Endothelial cell of umbilical vein (primary cell): Measurements from ENCODE around the gene MAP3K14. TPM values are rescaled to one million over a fixed set of nuclear protein-coding genes. Genes with fewer than 3 reads are reported as not detected.

Experiments
- BruUV-seq: library from RNA; stranded (reverse); fragments of 400-500 nt; replicated peaks from 2 replicates; lab custom pipeline; 2021; lab: Mats Ljungman, UMichigan
- CTCF ChIA-PET: fragments of 300-600, 350-600 bp; sonication (Branson Sonifier 250); formaldehyde crosslinking; loops from one replicate; lab custom pipeline; 2021; ENCODE audit warnings: antibody characterized with exemption, inconsistent platforms; lab: Charles Lee
- POLR2A ChIA-PET: fragments of 300-600, 350-600 bp; sonication (Branson Sonifier 250); formaldehyde crosslinking; loops from one replicate; lab custom pipeline; 2021; ENCODE audit warnings: antibody characterized with exemption, inconsistent platforms; lab: Charles Lee
- DNase-seq: peaks from one replicate; pipeline ENCODE4 v3.0.0-alpha.2; 2011; ENCODE audit warnings: low read depth, low spot score
- FAIRE-seq: peaks from 2 replicates; lab custom pipeline; 2011; peaks lifted over from hg19 to GRCh38; lab: Jason Lieb, UNC
- H2AFZ ChIP-seq: 2 replicates; pipeline ENCODE4 v1.6.0; 2012; ENCODE audit warnings: low read depth, low read length, control low read depth, inconsistent platforms
- H3K27ac ChIP-seq: 2 replicates; pipeline ENCODE4 v1.5.1; 2011; ENCODE audit warnings: low read depth, mild to moderate bottlenecking, control low read depth, low read length, moderate library complexity; ENCODE audit not compliant: insufficient read depth
- H3K27me3 ChIP-seq, 2 experiments: 2 replicates each; pipeline versions ENCODE4 v1.6.0 to v1.6.1; 2011; ENCODE audit warnings: low read length in 2 of 2, mixed read lengths in 1 of 2; ENCODE audit not compliant: control insufficient read depth in 2 of 2, insufficient read depth in 2 of 2
- H3K36me3 ChIP-seq, 2 experiments: 2 replicates in 1 of 2; 3 replicates in 1 of 2; pipeline ENCODE4 v1.5.1; 2011; ENCODE audit warnings: low read length in 2 of 2, mild to moderate bottlenecking in 1 of 2, moderate library complexity in 1 of 2; ENCODE audit not compliant: control insufficient read depth in 2 of 2, insufficient read depth in 2 of 2; ENCODE audit errors: extremely low read depth in 1 of 2
- H3K4me1 ChIP-seq: 3 replicates; pipeline ENCODE4 v1.5.1; 2011; ENCODE audit warnings: mild to moderate bottlenecking, low read length; ENCODE audit not compliant: control insufficient read depth, insufficient read depth; ENCODE audit errors: extremely low read depth
- H3K4me2 ChIP-seq: 2 replicates; pipeline ENCODE4 v1.6.1; 2011; ENCODE audit warnings: low read length, control low read depth, mixed read lengths; ENCODE audit not compliant: insufficient read depth
- H3K4me3 ChIP-seq, 3 experiments: fragments of 200-600 bp in 1 of 3; sonication (generic), shearing (Covaris generic) in 1 of 3; replicated peaks in 1 of 3; 2 replicates each; pipeline ENCODE4 v1.5.1; 2011 to 2016; ENCODE audit warnings: control low read depth in 3 of 3, low read length in 3 of 3, mild to moderate bottlenecking in 2 of 3, inconsistent platforms in 1 of 3, low read depth in 1 of 3, moderate library complexity in 1 of 3; ENCODE audit not compliant: insufficient read depth in 1 of 3
- H3K79me2 ChIP-seq: 2 replicates; pipeline ENCODE4 v1.6.0; 2012; ENCODE audit warnings: low read length, inconsistent platforms; ENCODE audit not compliant: control insufficient read depth, insufficient read depth
- H3K9ac ChIP-seq: replicated peaks from 2 replicates; pipeline ENCODE3; 2011; ENCODE audit warnings: low read length, control low read depth; ENCODE audit not compliant: insufficient read depth; ENCODE audit errors: extremely low read depth
- H3K9me1 ChIP-seq: replicated peaks from 3 replicates; pipeline ENCODE4 v1.6.0; 2011; ENCODE audit warnings: mild to moderate bottlenecking, low read length; ENCODE audit not compliant: control insufficient read depth, insufficient read depth; ENCODE audit errors: extremely low read depth
- H3K9me3 ChIP-seq: replicated peaks from 2 replicates; pipeline ENCODE4 v1.5.1; 2012; ENCODE audit warnings: low read length, inconsistent platforms; ENCODE audit not compliant: control insufficient read depth, insufficient read depth
- H4K20me1 ChIP-seq: replicated peaks from 2 replicates; pipeline ENCODE3; 2011; ENCODE audit warnings: mild to moderate bottlenecking, low read length; ENCODE audit not compliant: control insufficient read depth, insufficient read depth; ENCODE audit errors: extremely low read depth
- CTCF ChIP-seq, 2 donors: IDR thresholded peaks; 1 replicate in 1 of 2; 2 replicates in 1 of 2; pipeline ENCODE4 v1.5.1; 2011; ENCODE audit warnings: low read length in 2 of 2, mild to moderate bottlenecking in 2 of 2, moderate library complexity in 2 of 2, control low read depth in 1 of 2, inconsistent platforms in 1 of 2, low read depth in 1 of 2; ENCODE audit not compliant: insufficient read depth in 1 of 2; ENCODE audit errors: extremely low read depth in 1 of 2
- EZH2 ChIP-seq: IDR thresholded peaks from 2 replicates; pipeline ENCODE4 v1.6.1; 2012; ENCODE audit warnings: borderline replicate concordance, low read depth, mild to moderate bottlenecking, moderate library complexity, low read length, inconsistent platforms; ENCODE audit not compliant: severe bottlenecking
- dilution Hi-C: fragments of 300-500 bp; cut with MboI; formaldehyde crosslinking; loops from one replicate; pipeline ENCODE4 v1.15.0; 2019; ENCODE audit warnings: low sequenced_read_pairs; ENCODE audit not compliant: extremely low pct_ligation_motif_present
- intact Hi-C: fragments of 100-400 bp; cut with micrococcal nuclease; formaldehyde crosslinking; loops from one replicate; pipeline ENCODE4 v1.10.0; 2022
- polyA plus RNA-seq, 4 experiments: library from polyadenylated mRNA; depleted of rRNA in 3 of 4; stranded (reverse) in 3 of 4; unstranded in 1 of 4; fragments of >200 nt; gene quantifications; 2 replicates each; pipeline versions ENCODE4 v1.2.1 to v1.2.3, GENCODE V29; 2011 to 2012; ENCODE audit warnings: missing spikeins in 1 of 4
- total RNA-seq: library from RNA; stranded (reverse); gene quantifications from 2 replicates; pipeline ENCODE4 v1.2.3, GENCODE V29; 2021

The MAP3K14 gene
- total and polyA plus RNA-seq, 2 donors (not counting 3 experiments of a cell fraction or from before 2014, with no cell fraction given) = 5.4 to 9.8 TPM

DNA sequence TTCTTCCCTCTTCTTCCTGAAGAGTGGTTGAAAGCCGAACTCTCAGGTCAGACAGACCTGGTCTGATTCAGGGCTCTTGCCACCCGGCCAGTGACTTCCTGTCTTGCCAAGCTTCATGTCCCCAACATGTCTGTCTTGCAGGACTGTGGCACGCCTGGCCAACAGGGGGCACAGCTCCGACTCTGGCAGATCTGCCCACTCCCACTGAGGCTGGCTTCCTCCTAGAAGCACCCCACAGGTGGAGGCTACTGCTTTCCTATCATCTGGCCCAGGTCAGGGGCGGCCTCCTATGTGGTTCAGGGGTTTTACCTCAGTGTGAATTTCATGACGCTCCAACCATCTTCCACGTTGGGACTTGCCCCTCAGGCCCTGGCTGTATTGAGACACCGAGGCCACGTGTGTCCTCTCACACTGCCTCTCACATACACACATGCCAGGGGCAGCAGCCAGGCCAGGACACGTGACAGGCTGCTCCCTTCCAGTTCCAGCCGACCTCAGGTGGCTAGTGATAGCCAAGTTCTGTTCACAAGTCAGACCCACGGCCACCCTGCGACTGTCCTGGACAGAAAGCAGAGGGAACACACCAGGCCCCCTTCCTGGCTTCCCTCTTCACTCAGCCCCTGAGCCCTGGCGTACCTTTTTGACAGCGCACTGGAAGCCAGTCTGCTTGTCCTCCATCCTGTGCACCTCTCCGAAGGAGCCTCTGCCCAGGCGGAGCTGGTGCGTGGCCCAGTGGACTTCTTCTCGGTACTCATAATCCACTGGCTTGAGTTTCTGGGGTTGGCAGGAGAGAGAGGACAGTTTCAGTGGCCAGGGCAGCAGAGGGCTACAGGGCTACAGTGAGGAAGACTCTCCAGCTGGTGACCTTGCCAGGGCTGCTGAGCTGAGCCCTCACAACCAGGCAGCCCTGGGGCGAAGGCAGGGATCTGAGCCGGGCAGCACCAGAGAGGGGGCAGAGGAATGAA, 32.4 kb downstream of the MAP3K14 start:
- CTCF ChIA-PET = interaction anchor here (0.6 to 3.3 kb wide), 13 partner anchors 8 to 100 kb away, joined by 3 to 24 read pairs (median 5); partner anchors contain the start of gene MAP3K14
- POLR2A ChIA-PET = no interaction called here
- H3K9ac ChIP-seq = no peak overlapping the region

More for the DNA sequence above, 32.4 kb downstream of the MAP3K14 start:
- no peaks in the 10 kb centered on the region for H3K27me3 ChIP-seq
- dilution Hi-C loops (no loop called here), intact Hi-C loops (loop anchor here (1.0 kb wide), 1 partner anchor 101 kb away; no protein-coding TSS in a partner anchor)
- no peak overlapping the region for H2AFZ ChIP-seq
- H3K9me1 ChIP-seq = no peaks in the 10 kb centered on the region
- H3K27ac ChIP-seq = no peak overlapping the region
- no peaks in the 10 kb centered on the region for H3K9me3 ChIP-seq
- FAIRE-seq (no peak), DNase-seq (no peak)
- H3K4me3 ChIP-seq = no peak overlapping the region
- no peaks in the 10 kb centered on the region for H4K20me1 ChIP-seq
- H3K4me2 ChIP-seq = no peak overlapping the region
- H3K36me3 ChIP-seq = peaks cover 10 to 49% of the 10 kb centered on the region in 2 experiments
- H3K4me1 ChIP-seq = no peaks in the 10 kb centered on the region
- no TSS peak for BruUV-seq
- no peaks in the 10 kb centered on the region for H3K79me2 ChIP-seq
- TF ChIP-seq CTCF (IDR thresholded peaks at IDR 0.05; ENCODE audit: extremely low read depth in 1 of 2, insufficient read depth in 1 of 2, low read depth in 1 of 2, low read length in 2 of 2) (peak; percentile 35 to 40), EZH2 (no peak)
